ENCODE measurements around the gene THADA.

DNA sequence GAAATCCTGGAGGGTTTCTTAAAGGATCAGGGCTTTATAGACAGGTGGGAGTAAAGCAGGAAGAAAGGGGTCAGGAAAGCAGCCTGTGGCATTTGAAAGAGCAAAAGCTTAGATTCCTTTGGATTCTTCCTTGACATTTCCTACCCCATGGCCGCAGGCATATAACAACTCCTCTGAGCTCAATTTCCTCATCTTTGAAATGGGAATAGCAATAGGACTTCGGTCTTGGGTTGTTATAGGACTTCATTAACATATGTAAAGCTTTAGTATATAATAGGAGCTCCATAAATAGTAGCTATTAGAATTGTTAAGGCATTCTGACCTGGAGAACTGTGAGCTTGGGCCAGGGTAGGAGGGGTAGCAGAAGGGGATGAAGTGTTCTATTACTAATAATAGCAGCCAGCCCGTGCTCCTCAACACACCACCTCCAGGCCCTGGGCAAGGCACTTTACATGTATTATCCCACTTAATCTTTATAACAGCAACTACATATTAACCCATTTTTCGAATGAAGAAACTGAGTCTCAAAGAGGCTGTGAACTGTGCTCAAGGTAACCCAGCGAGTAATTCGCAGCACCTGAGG, 380.1 kb downstream of the THADA start:
- no peak for TF ChIP-seq CTCF (optimal IDR thresholded peaks at IDR 0.05 in 1 of 3, IDR thresholded peaks at IDR 0.05 in 1 of 3, conservative IDR thresholded peaks at IDR 0.05 in 1 of 3; ENCODE audit: extremely low read depth in 1 of 3, insufficient read depth in 2 of 3, low read length in 3 of 3)
- no peak for TF ChIP-seq EZH2 (IDR thresholded peaks at IDR 0.05; ENCODE audit: low read length)

Measured in keratinocyte (primary cell).